Suprapubic skin (tissue), 4 donors: ENCODE results near the gene CNTD1. TPM values are rescaled to one million over a fixed set of nuclear protein-coding genes. Genes with fewer than 3 reads are reported as not detected.

Source experiments
- DNase-seq, 2 donors: peaks; one replicate each; pipeline ENCODE4 v3.0.0-alpha.2; 2019; ENCODE audit warnings: low spot score in 2 of 2
- H3K27ac ChIP-seq: fragments of 200-600 bp; sonication (generic); one replicate; pipeline ENCODE4 v1.5.1; 2019
- H3K27me3 ChIP-seq: fragments of 200-600 bp; sonication (generic); one replicate; pipeline ENCODE4 v1.5.1; 2019
- H3K36me3 ChIP-seq: fragments of 200-600 bp; sonication (generic); one replicate; pipeline ENCODE4 v1.5.1; 2019
- H3K4me1 ChIP-seq: fragments of 200-600 bp; sonication (generic); one replicate; pipeline ENCODE4 v1.5.1; 2019
- H3K4me3 ChIP-seq: fragments of 200-600 bp; sonication (generic); one replicate; pipeline ENCODE4 v1.5.1; 2019; ENCODE audit warnings: mild to moderate bottlenecking
- H3K9me3 ChIP-seq: fragments of 200-600 bp; sonication (generic); one replicate; pipeline ENCODE4 v1.5.1; 2019
- CTCF ChIP-seq, 2 donors: fragments of 200-600 bp in 1 of 2; fragments of 450-650 bp in 1 of 2; sonication (generic) in 1 of 2; IDR thresholded peaks; one replicate each; pipeline ENCODE4 v1.5.1; 2016 to 2019; ENCODE audit warnings: antibody characterized with exemption in 2 of 2, mild to moderate bottlenecking in 1 of 2, moderate library complexity in 1 of 2
- EP300 ChIP-seq: sonication (generic); formaldehyde crosslinking; IDR thresholded peaks from one replicate; pipeline ENCODE4 v1.6.1; 2017; ENCODE audit warnings: antibody characterized with exemption
- POLR2A ChIP-seq, 2 donors: fragments of 450-650 bp; IDR thresholded peaks; one replicate each; pipeline ENCODE4 v1.6.1; 2017; ENCODE audit warnings: antibody characterized with exemption in 2 of 2, mild to moderate bottlenecking in 2 of 2, moderate library complexity in 2 of 2
- POLR2AphosphoS5 ChIP-seq, 3 donors: sonication (generic); formaldehyde crosslinking; IDR thresholded peaks; one replicate each; pipeline ENCODE4 v1.6.1; 2017; ENCODE audit warnings: antibody characterized with exemption in 3 of 3
- WGBS: methylation state at CpG from one replicate; pipeline ENCODE4 v1.1.5; 2018; 5-methylcytosine and 5-hydroxymethylcytosine counted together
- total RNA-seq, 4 donors: library from RNA; depleted of rRNA; stranded (reverse); fragments of >200 nt; gene quantifications; one replicate each; pipeline ENCODE4 v1.1.0, GENCODE V29; 2016

Gene CNTD1
- total RNA-seq, 4 donors from 2014 or later, result 0.42 TPM; not detected in 3

GRCh38 chr17:42835732-42836131, 37.1 kb downstream of the CNTD1 start:
- no peak overlapping the region for H3K27ac ChIP-seq
- no peak overlapping the region for H3K4me3 ChIP-seq
- TF ChIP-seq POLR2A (IDR thresholded peaks at IDR 0.05) (no peak), POLR2AphosphoS5 (IDR thresholded peaks at IDR 0.05) (no peak), CTCF (IDR thresholded peaks at IDR 0.05) (no peak), EP300 (no peak)
- DNase-seq, result no peak
- peaks cover 55% of the 10 kb centered on the region for H3K36me3 ChIP-seq
- H3K9me3 ChIP-seq, result no peaks in the 10 kb centered on the region
- peaks cover 29% of the 10 kb centered on the region for H3K4me1 ChIP-seq
- no peaks in the 10 kb centered on the region for H3K27me3 ChIP-seq
- 95% methylated on average over 6 of the region's 6 CpGs for WGBS

- 72% methylated on average over 11 of the region's 11 CpGs for WGBS
- no peak for DNase-seq
- Histone ChIP-seq H3K9me3 (no peaks in the 10 kb centered on the region), H3K4me3 (no peak overlapping the region), H3K36me3 (peaks cover 84% of the 10 kb centered on the region), H3K27ac (no peak overlapping the region), H3K27me3 (no peaks in the 10 kb centered on the region), H3K4me1 (peaks cover 11% of the 10 kb centered on the region)
- TF ChIP-seq EP300 (no peak), POLR2A (IDR thresholded peaks at IDR 0.05) (no peak), CTCF (IDR thresholded peaks at IDR 0.05) (no peak), POLR2AphosphoS5 (IDR thresholded peaks at IDR 0.05) (no peak)
These were observed 43.5 kb downstream of the CNTD1 start for GRCh38 chr17:42841975-42842685.

GRCh38 chr17:42843358-42843934, 44.8 kb downstream of the CNTD1 start:
- TF ChIP-seq EP300 (no peak), CTCF (IDR thresholded peaks at IDR 0.05) (peak; percentile 67 to 83)
- Histone ChIP-seq H3K27ac (no peak overlapping the region), H3K9me3 (no peaks in the 10 kb centered on the region), H3K27me3 (no peaks in the 10 kb centered on the region), H3K4me3 (no peak overlapping the region), H3K36me3 (peaks cover 71% of the 10 kb centered on the region), H3K4me1 (peaks cover 13% of the 10 kb centered on the region)
- WGBS, result 28% methylated on average over 6 of the region's 6 CpGs
- no peak for DNase-seq

- no peak within 1 kb of the TSS for H3K27ac ChIP-seq
- no peaks in the 10 kb centered on the region for H3K27me3 ChIP-seq
These were observed 45.6 kb downstream of the CNTD1 start, which contains the start of gene AOC2 for GRCh38 chr17:42844271-42844670. TSS of gene AOC2 (plus strand) at chr17:42844580. CDS start at chr17:42844627, 47 bp downstream.

More at GRCh38 chr17:42844271-42844670, 45.6 kb downstream of the CNTD1 start, which contains the start of gene AOC2:
- Histone ChIP-seq H3K4me1 (peaks cover 13% of the 10 kb centered on the region), H3K9me3 (no peaks in the 10 kb centered on the region), H3K36me3 (peaks cover 63% of the 10 kb centered on the region), H3K4me3 (no peak within 1 kb of the TSS)
- TF ChIP-seq CTCF (IDR thresholded peaks at IDR 0.05), result no peak
- TF ChIP-seq POLR2A (IDR thresholded peaks at IDR 0.05), result no peak
- no peak for TF ChIP-seq EP300
- TF ChIP-seq POLR2AphosphoS5 (IDR thresholded peaks at IDR 0.05), result no peak
- no peak for DNase-seq
- WGBS, result 52% methylated on average over 4 of the region's 4 CpGs
